Measurements from ENCODE around the gene USH2A. TPM values are rescaled to one million over a fixed set of nuclear protein-coding genes. Genes with fewer than 3 reads are reported as not detected.

USH2A gene
- total RNA-seq, 4 donors from 2014 or later: under 0.01 to 2.0 (median 0.22) TPM; not detected in 1

DNA sequence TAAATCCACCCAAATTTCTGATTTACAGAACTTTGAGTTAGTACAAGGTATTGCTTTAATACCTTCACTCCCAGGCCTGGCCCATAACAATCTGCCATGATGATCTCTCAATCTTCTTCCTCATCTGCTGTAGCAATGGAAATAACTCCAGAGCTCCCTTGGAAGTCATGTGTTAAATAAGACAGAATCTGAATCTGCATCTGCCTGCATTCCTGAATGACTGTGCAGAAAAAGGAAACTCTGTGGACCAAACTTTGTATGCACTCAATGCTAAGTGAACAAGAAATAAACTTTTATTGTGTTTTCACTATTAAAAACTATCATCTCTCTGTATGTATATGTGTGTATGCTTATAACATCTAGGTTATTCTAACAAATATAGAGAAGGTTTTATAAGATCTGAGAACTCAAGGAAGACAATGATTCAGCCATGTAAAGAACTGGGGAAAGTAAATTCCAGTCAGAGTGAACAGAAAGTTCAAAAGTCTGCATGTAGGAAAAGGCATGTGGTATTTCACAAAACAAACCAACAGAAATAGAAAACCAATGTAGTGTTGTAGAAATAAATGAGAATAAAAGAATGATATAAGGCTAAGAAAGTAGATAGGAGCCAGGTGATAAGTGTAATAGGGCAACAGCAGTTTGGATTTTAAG is 390.2 kb downstream of the USH2A start:
- Histone ChIP-seq H3K27ac (no peak overlapping the region), H3K36me3 (no peaks in the 10 kb centered on the region), H3K9me3 (no peaks in the 10 kb centered on the region), H3K4me3 (replicated peaks in 1 of 3) (no peak overlapping the region), H3K4me1 (no peaks in the 10 kb centered on the region), H3K27me3 (no peaks in the 10 kb centered on the region)
- intact Hi-C loops (cut with DNase I): no loop called here
- TF ChIP-seq, protein P1, sequence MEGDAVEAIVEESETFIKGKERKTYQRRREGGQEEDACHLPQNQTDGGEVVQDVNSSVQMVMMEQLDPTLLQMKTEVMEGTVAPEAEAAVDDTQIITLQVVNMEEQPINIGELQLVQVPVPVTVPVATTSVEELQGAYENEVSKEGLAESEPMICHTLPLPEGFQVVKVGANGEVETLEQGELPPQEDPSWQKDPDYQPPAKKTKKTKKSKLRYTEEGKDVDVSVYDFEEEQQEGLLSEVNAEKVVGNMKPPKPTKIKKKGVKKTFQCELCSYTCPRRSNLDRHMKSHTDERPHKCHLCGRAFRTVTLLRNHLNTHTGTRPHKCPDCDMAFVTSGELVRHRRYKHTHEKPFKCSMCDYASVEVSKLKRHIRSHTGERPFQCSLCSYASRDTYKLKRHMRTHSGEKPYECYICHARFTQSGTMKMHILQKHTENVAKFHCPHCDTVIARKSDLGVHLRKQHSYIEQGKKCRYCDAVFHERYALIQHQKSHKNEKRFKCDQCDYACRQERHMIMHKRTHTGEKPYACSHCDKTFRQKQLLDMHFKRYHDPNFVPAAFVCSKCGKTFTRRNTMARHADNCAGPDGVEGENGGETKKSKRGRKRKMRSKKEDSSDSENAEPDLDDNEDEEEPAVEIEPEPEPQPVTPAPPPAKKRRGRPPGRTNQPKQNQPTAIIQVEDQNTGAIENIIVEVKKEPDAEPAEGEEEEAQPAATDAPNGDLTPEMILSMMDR (IDR thresholded peaks at IDR 0.05): no peak
- TF ChIP-seq POLR2A (IDR thresholded peaks at IDR 0.05): no peak
- no peak for DNase-seq

GRCh38 chr1:216032284-216032683 is 391.0 kb downstream of the USH2A start:
- intact Hi-C loops (cut with DNase I): no loop called here
- no peak overlapping the region for H3K27ac ChIP-seq
- TF ChIP-seq, protein P1 (IDR thresholded peaks at IDR 0.05): no peak
- TF ChIP-seq POLR2A (IDR thresholded peaks at IDR 0.05): no peak
- no peaks in the 10 kb centered on the region for H3K36me3 ChIP-seq
- H3K4me1 ChIP-seq: no peaks in the 10 kb centered on the region
- no peaks in the 10 kb centered on the region for H3K27me3 ChIP-seq
- no peak for DNase-seq
- no peaks in the 10 kb centered on the region for H3K9me3 ChIP-seq
- H3K4me3 ChIP-seq (replicated peaks in 1 of 3): no peak overlapping the region
- WGBS, 2 donors: 73 to 91% methylated on average over 1 of the region's 1 CpG

GRCh38 chr1:216028631-216029030 is 394.6 kb downstream of the USH2A start:
- Histone ChIP-seq H3K27ac (no peak overlapping the region), H3K4me1 (no peaks in the 10 kb centered on the region), H3K9me3 (no peaks in the 10 kb centered on the region), H3K4me3 (replicated peaks in 1 of 3) (no peak overlapping the region), H3K27me3 (no peaks in the 10 kb centered on the region), H3K36me3 (no peaks in the 10 kb centered on the region)
- intact Hi-C loops (cut with DNase I): no loop called here
- WGBS, 2 donors: 97 to 100% methylated on average over 1 of the region's 1 CpG
- DNase-seq: no peak
- TF ChIP-seq, protein P1 (IDR thresholded peaks at IDR 0.05): no peak
- no peak for TF ChIP-seq POLR2A (IDR thresholded peaks at IDR 0.05)

DNA sequence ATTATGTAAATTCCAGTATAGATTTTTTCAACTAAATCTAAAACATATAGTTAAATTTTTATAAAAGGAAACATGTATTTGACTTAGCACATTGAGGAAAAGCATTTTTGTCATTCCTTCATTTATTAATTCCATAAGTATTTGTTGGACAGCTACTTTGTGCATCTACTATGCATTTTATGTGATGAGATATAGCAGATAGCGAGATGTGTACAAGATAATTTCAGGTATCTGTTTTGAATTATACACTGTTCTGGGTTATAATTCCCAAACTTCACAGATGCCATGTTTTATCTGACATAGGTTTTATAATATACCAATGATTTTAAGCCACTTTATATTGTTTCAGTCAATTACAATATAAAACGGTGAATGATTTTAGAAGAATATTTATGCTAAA is 398.7 kb downstream of the USH2A start:
- H3K36me3 ChIP-seq: no peaks in the 10 kb centered on the region
- DNase-seq: no peak
- TF ChIP-seq POLR2A (IDR thresholded peaks at IDR 0.05): no peak
- TF ChIP-seq, protein P1 (IDR thresholded peaks at IDR 0.05): no peak
- H3K27me3 ChIP-seq: no peaks in the 10 kb centered on the region
- H3K4me3 ChIP-seq (replicated peaks in 1 of 3): no peak overlapping the region
- no peak overlapping the region for H3K27ac ChIP-seq
- WGBS, 2 donors: 93 to 94% methylated on average over 2 of the region's 2 CpGs
- no peaks in the 10 kb centered on the region for H3K9me3 ChIP-seq
- intact Hi-C loops (cut with DNase I): no loop called here
- H3K4me1 ChIP-seq: no peaks in the 10 kb centered on the region

DNA sequence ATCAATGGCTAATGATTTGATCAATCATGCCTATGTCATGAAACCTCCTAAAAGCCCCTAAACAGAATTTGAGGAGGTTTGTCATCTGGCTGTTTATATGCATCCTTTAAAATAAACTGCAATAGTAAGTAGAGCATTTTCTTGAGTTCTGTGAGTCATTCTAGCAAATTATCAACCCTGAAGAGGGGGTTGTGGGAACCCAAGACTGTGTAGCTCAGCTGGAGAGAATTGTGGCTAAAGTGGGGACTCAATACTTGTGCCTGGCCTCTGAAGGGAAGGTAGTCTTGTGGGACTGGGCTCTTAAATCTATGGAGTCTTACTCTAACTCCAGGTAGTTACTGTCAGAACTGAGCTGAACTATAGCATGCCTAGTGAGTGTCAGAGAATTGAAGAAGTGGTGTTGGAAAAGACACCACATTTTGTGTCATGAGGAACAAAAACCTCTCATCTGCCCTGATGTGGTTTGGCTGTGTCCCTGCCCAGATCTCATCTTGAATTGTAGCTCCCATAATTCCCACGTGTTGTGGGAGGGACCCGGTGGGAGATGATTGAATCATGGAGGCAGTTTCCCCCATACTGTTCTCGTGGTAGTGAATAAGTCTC is 402.4 kb downstream of the USH2A start:
- Histone ChIP-seq H3K36me3 (no peaks in the 10 kb centered on the region), H3K4me3 (replicated peaks in 1 of 3) (no peak overlapping the region), H3K27ac (no peak overlapping the region), H3K9me3 (no peaks in the 10 kb centered on the region), H3K27me3 (no peaks in the 10 kb centered on the region), H3K4me1 (no peaks in the 10 kb centered on the region)
- TF ChIP-seq POLR2A (IDR thresholded peaks at IDR 0.05): no peak
- TF ChIP-seq, protein P1 (IDR thresholded peaks at IDR 0.05): no peak
- no peak for DNase-seq
- 86 to 87% methylated on average over 3 of the region's 3 CpGs for WGBS, 2 donors
- intact Hi-C loops (cut with DNase I): no loop called here
